ENCODE data around the gene PRMT1. TPM values are rescaled to one million over a fixed set of nuclear protein-coding genes. Genes with fewer than 3 reads are reported as not detected.

PRMT1 gene
- total RNA-seq, 1 experiment from 2014 or later: 219 TPM

DNA sequence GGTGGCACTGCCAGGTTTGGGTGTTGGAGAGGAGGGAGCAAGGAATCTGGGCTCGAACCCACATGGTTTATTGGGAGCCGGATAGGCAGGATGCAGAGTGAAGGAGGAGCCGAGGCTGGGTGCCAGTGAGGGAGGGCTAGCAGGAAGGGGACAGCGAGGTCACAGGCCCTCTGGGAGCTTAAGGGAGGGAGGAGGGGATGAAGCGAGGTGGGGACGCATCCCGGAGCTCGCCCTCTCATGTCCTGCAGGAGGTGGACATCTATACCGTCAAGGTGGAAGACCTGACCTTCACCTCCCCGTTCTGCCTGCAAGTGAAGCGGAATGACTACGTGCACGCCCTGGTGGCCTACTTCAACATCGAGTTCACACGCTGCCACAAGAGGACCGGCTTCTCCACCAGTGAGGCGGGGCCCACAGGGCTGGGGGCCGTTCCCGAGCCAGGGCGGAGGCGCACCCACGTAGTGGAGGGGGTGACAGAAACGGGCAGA lies 8.8 kb downstream of the PRMT1 start:
- peaks cover 14% of the 10 kb centered on the region for H3K36me3 ChIP-seq (ENCODE audit: control insufficient read depth, insufficient read depth, low read length)
- no peak for ATAC-seq
- no peak overlapping the region for H3K27ac ChIP-seq (ENCODE audit: low read length)
- TF ChIP-seq, protein P1, sequence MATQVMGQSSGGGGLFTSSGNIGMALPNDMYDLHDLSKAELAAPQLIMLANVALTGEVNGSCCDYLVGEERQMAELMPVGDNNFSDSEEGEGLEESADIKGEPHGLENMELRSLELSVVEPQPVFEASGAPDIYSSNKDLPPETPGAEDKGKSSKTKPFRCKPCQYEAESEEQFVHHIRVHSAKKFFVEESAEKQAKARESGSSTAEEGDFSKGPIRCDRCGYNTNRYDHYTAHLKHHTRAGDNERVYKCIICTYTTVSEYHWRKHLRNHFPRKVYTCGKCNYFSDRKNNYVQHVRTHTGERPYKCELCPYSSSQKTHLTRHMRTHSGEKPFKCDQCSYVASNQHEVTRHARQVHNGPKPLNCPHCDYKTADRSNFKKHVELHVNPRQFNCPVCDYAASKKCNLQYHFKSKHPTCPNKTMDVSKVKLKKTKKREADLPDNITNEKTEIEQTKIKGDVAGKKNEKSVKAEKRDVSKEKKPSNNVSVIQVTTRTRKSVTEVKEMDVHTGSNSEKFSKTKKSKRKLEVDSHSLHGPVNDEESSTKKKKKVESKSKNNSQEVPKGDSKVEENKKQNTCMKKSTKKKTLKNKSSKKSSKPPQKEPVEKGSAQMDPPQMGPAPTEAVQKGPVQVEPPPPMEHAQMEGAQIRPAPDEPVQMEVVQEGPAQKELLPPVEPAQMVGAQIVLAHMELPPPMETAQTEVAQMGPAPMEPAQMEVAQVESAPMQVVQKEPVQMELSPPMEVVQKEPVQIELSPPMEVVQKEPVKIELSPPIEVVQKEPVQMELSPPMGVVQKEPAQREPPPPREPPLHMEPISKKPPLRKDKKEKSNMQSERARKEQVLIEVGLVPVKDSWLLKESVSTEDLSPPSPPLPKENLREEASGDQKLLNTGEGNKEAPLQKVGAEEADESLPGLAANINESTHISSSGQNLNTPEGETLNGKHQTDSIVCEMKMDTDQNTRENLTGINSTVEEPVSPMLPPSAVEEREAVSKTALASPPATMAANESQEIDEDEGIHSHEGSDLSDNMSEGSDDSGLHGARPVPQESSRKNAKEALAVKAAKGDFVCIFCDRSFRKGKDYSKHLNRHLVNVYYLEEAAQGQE (IDR thresholded peaks at IDR 0.05; ENCODE audit: insufficient read depth in 1 of 2, low read depth in 2 of 2, low read length in 1 of 2): no peak
- TF ChIP-seq POLR2AphosphoS5 (IDR thresholded peaks at IDR 0.05; ENCODE audit: low read depth, low read length) (no peak), TCF7L2 (IDR thresholded peaks at IDR 0.05; ENCODE audit: low read depth, low read length) (no peak), SIN3A (IDR thresholded peaks at IDR 0.05; ENCODE audit: borderline replicate concordance, insufficient read depth, low read depth, low read length) (no peak)
- TF ChIP-seq, protein P2, sequence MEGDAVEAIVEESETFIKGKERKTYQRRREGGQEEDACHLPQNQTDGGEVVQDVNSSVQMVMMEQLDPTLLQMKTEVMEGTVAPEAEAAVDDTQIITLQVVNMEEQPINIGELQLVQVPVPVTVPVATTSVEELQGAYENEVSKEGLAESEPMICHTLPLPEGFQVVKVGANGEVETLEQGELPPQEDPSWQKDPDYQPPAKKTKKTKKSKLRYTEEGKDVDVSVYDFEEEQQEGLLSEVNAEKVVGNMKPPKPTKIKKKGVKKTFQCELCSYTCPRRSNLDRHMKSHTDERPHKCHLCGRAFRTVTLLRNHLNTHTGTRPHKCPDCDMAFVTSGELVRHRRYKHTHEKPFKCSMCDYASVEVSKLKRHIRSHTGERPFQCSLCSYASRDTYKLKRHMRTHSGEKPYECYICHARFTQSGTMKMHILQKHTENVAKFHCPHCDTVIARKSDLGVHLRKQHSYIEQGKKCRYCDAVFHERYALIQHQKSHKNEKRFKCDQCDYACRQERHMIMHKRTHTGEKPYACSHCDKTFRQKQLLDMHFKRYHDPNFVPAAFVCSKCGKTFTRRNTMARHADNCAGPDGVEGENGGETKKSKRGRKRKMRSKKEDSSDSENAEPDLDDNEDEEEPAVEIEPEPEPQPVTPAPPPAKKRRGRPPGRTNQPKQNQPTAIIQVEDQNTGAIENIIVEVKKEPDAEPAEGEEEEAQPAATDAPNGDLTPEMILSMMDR (IDR thresholded peaks at IDR 0.05): no peak
- DNase-seq (ENCODE audit: low read depth, low spot score): no peak
- intact Hi-C loops (cut with micrococcal nuclease; ENCODE audit: unreplicated experiment): no loop called here
- in situ Hi-C loops (cut with HindIII; ENCODE audit: low pct_unique_long_range_greater_than_20kb, low sequenced_read_pairs): no loop called here
- ChIA-PET POLR2A (interaction anchor here (0.5 kb wide), 1 partner anchor 129 kb away, joined by 3 read pairs; no protein-coding TSS in a partner anchor), CTCF (interaction anchor here (0.6 to 0.8 kb wide), 2 partner anchors 31 to 56 kb away, joined by 3 to 10 read pairs; no protein-coding TSS in a partner anchor)
- BruUV-seq (replicated peaks): no TSS peak
- 0 out of 2 replicates have a peak, but pooled peaks cover 6% of the 10 kb centered on the region for H3K4me1 ChIP-seq (ENCODE audit: control insufficient read depth, insufficient read depth, low read length)
- no peak overlapping the region for H3K4me3 ChIP-seq (ENCODE audit: low read depth in 2 of 2, low read length in 2 of 2)
- H3K9me3 ChIP-seq (ENCODE audit: control insufficient read depth, insufficient read depth, low read depth, low read length): no peaks in the 10 kb centered on the region
- no peaks in the 10 kb centered on the region for H3K27me3 ChIP-seq (ENCODE audit: control insufficient read depth, insufficient read depth, low read length)

DNA sequence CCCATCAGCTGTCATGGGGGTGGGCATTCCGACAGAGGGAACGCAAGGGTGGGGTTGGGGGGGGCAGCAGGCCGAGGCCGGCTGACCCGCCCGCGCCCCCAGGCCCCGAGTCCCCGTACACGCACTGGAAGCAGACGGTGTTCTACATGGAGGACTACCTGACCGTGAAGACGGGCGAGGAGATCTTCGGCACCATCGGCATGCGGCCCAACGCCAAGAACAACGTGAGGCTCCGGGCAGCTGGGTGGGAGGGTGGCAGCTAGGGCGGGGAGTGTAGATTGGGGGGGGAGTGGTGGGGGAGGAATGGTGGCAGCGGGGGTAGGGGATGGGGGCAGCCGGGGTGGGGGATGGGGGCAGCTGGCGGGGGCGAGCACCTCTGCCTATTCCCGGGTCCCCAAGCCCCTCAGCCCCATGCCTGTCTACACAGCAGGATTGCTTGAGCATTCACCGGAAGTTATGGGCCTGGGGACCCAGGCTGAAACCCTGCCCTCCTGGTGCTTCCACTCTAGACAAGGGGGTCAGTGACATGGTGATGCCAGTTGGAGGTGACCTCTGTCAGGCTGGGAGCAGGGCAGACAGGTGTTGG lies 9.5 kb downstream of the PRMT1 start:
- ATAC-seq (no peak), DNase-seq (ENCODE audit: low read depth, low spot score) (no peak)
- Histone ChIP-seq H3K36me3 (ENCODE audit: control insufficient read depth, insufficient read depth, low read length) (peaks cover 10% of the 10 kb centered on the region), H3K27ac (ENCODE audit: low read length) (no peak overlapping the region), H3K27me3 (ENCODE audit: control insufficient read depth, insufficient read depth, low read length) (no peaks in the 10 kb centered on the region), H3K4me1 (ENCODE audit: control insufficient read depth, insufficient read depth, low read length) (0 out of 2 replicates have a peak, but pooled peaks cover 2% of the 10 kb centered on the region), H3K4me3 (ENCODE audit: low read depth in 2 of 2, low read length in 2 of 2) (no peak overlapping the region), H3K9me3 (ENCODE audit: control insufficient read depth, insufficient read depth, low read depth, low read length) (no peaks in the 10 kb centered on the region)
- in situ Hi-C loops (cut with HindIII; ENCODE audit: low pct_unique_long_range_greater_than_20kb, low sequenced_read_pairs): no loop called here
- ChIA-PET POLR2A (no interaction called here), CTCF (interaction anchor here (0.6 kb wide), 1 partner anchor 55 kb away, joined by 10 read pairs; no protein-coding TSS in a partner anchor)
- TF ChIP-seq TCF7L2 (IDR thresholded peaks at IDR 0.05; ENCODE audit: low read depth, low read length) (no peak), POLR2AphosphoS5 (IDR thresholded peaks at IDR 0.05; ENCODE audit: low read depth, low read length) (no peak), SIN3A (IDR thresholded peaks at IDR 0.05; ENCODE audit: borderline replicate concordance, insufficient read depth, low read depth, low read length) (no peak)
- TF ChIP-seq, protein P1 (IDR thresholded peaks at IDR 0.05; ENCODE audit: insufficient read depth in 1 of 2, low read depth in 2 of 2, low read length in 1 of 2): no peak
- TF ChIP-seq, protein P2 (IDR thresholded peaks at IDR 0.05): no peak
- intact Hi-C loops (cut with micrococcal nuclease; ENCODE audit: unreplicated experiment): no loop called here
- no TSS peak for BruUV-seq (replicated peaks)
